MM.1S (cell line): ENCODE data around the gene ANTKMT.

ENCODE experiments used
- DNase-seq: peaks from one replicate; pipeline ENCODE4 v3.0.0-alpha.2; 2015
- H2AFZ ChIP-seq: fragments of 300-600 bp; sonication (generic); 2 replicates; pipeline ENCODE4 v1.6.0; 2016; ENCODE audit warnings: antibody characterized with exemption, low read length
- H3F3A ChIP-seq: fragments of 300-600 bp; sonication (generic); 2 replicates; pipeline ENCODE4 v1.6.1; 2016; ENCODE audit warnings: mild to moderate bottlenecking, antibody characterized with exemption, low read length, moderate library complexity, mixed read lengths; ENCODE audit not compliant: insufficient read depth
- H3K27ac ChIP-seq: fragments of 300-600 bp; sonication (generic); 2 replicates; pipeline ENCODE4 v1.5.1; 2016; ENCODE audit warnings: mild to moderate bottlenecking, low read length
- H3K27me3 ChIP-seq: fragments of 300-600 bp; sonication (generic); replicated peaks from 2 replicates; pipeline ENCODE4 v1.6.0; 2016; ENCODE audit warnings: low read length; ENCODE audit not compliant: insufficient read depth
- H3K36me3 ChIP-seq: fragments of 300-600 bp; sonication (generic); replicated peaks from 2 replicates; pipeline ENCODE4 v1.6.1; 2016; ENCODE audit warnings: mild to moderate bottlenecking, low read length, mixed read lengths; ENCODE audit not compliant: insufficient read depth
- H3K4me1 ChIP-seq: fragments of 300-600 bp; sonication (generic); 2 replicates; pipeline ENCODE4 v1.6.1; 2016; ENCODE audit warnings: low read length, mixed read lengths
- H3K4me2 ChIP-seq: fragments of 300-600 bp; sonication (generic); 2 replicates; pipeline ENCODE4 v1.6.0; 2016; ENCODE audit warnings: low read depth, low read length
- H3K4me3 ChIP-seq: fragments of 300-600 bp; sonication (generic); 2 replicates; pipeline ENCODE4 v1.5.1; 2016; ENCODE audit warnings: low read length, mixed read lengths
- H3K79me2 ChIP-seq: fragments of 300-600 bp; sonication (generic); 2 replicates; pipeline ENCODE4 v1.6.1; 2016; ENCODE audit warnings: mixed run types, low read length, mixed read lengths
- H3K9ac ChIP-seq: fragments of 300-600 bp; sonication (generic); 2 replicates; pipeline ENCODE4 v1.6.1; 2016; ENCODE audit warnings: low read length, mixed read lengths
- H3K9me2 ChIP-seq: fragments of 300-600 bp; sonication (generic); replicated peaks from 2 replicates; pipeline ENCODE4 v1.6.1; 2016; ENCODE audit warnings: mild to moderate bottlenecking, low read length, mixed read lengths; ENCODE audit not compliant: insufficient read depth
- H3K9me3 ChIP-seq: fragments of 300-600 bp; sonication (generic); replicated peaks from 2 replicates; pipeline ENCODE4 v1.6.1; 2016; ENCODE audit warnings: mild to moderate bottlenecking, low read length, mixed read lengths; ENCODE audit not compliant: insufficient read depth
- H4K20me1 ChIP-seq: fragments of 300-600 bp; sonication (generic); 2 replicates; pipeline ENCODE4 v1.6.1; 2016; ENCODE audit warnings: mild to moderate bottlenecking, low read length, moderate library complexity, mixed read lengths; ENCODE audit not compliant: insufficient read depth
- EZH2 ChIP-seq: fragments of 300-600 bp; sonication (generic); optimal IDR thresholded peaks from 2 replicates; pipeline ENCODE3; 2017; ENCODE audit warnings: low read depth, mild to moderate bottlenecking, antibody characterized with exemption, low read length, mixed read lengths
- EZH2phosphoT487 ChIP-seq: fragments of 300-600 bp; sonication (generic); IDR thresholded peaks from 2 replicates; pipeline ENCODE4 v1.6.1; 2018; ENCODE audit warnings: antibody characterized with exemption, low read length
- TF ChIP-seq, protein P1 (sequence below): fragments of 300-600 bp; sonication (generic); IDR thresholded peaks from 2 replicates; pipeline ENCODE4 v1.5.1; 2016; ENCODE audit warnings: antibody characterized with exemption, low read length, mixed read lengths

The ANTKMT gene

DNA sequence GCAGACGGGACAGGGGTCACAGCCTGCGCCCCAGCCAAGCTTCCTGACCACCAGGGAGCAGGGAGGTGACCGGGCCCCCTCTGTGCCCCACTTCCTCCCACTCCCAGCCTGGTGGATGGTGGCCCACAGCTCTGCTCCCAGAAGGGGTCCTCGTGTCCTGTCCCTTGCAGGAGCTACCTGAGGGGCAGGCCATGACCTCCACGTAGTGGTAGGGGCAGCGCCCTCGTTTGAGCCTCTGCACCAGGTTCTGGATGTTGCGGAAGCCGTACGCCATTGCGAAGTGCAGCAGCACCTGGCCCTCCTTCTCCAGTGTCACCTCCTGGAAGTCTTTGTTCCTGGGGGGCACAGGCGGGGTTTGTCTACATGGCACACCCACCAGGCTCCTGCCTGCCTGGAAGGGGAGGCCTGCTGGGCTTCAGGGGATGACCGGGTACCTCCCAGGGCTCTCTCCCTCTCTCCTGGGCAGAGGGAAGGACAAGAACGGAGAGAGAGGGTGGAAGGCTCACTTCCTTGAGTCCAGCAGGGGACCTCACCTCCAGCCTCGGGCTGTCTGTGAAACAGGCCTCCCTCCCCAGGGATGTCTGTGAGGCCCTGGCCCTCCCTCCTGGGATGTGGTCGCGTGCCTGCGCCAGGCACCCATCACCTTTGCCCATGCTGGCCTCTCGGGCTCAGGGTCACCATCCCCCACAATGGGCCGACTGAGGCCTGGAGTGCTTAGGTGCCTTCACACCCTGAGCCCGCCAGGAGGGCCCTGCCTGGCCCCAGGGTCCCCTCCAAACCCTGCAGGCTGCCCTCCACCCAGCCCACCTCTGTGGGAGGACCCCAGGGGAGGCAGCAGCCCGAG, 9.9 kb downstream of the ANTKMT start:
- Histone ChIP-seq H3K36me3 (no peaks in the 10 kb centered on the region), H2AFZ (no peak overlapping the region), H3K27me3 (no peaks in the 10 kb centered on the region), H3K4me3 (no peak overlapping the region), H3K4me2 (no peak overlapping the region), H3K9me3 (no peaks in the 10 kb centered on the region), H4K20me1 (no peaks in the 10 kb centered on the region), H3K79me2 (no peaks in the 10 kb centered on the region), H3F3A (peaks cover 25% of the 10 kb centered on the region), H3K9me2 (no peaks in the 10 kb centered on the region), H3K27ac (no peak overlapping the region), H3K4me1 (peaks cover 15% of the 10 kb centered on the region), H3K9ac (no peak overlapping the region)
- no peak for DNase-seq
- TF ChIP-seq EZH2phosphoT487 (no peak), EZH2 (no peak)
- TF ChIP-seq, protein P1, sequence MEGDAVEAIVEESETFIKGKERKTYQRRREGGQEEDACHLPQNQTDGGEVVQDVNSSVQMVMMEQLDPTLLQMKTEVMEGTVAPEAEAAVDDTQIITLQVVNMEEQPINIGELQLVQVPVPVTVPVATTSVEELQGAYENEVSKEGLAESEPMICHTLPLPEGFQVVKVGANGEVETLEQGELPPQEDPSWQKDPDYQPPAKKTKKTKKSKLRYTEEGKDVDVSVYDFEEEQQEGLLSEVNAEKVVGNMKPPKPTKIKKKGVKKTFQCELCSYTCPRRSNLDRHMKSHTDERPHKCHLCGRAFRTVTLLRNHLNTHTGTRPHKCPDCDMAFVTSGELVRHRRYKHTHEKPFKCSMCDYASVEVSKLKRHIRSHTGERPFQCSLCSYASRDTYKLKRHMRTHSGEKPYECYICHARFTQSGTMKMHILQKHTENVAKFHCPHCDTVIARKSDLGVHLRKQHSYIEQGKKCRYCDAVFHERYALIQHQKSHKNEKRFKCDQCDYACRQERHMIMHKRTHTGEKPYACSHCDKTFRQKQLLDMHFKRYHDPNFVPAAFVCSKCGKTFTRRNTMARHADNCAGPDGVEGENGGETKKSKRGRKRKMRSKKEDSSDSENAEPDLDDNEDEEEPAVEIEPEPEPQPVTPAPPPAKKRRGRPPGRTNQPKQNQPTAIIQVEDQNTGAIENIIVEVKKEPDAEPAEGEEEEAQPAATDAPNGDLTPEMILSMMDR, result no peak

DNA sequence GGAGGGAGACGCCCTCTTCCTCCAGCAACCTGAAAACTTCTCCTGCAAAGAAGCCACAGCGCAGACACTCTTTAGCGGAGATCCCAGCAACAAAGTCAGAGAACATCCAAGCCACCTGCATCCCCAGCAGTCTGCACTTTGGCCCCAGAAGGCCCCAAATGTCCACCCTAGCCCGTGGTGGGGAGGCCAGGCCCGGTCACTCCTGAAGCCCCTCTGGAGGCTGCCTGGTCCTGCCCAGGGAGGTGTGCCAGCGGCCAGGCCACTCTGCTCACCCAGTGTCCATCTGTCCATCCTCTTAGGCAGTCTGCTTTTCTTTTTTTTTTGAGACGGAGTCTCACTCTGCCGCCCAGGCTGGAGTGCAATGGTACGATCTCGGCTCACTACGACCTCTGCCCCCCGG, 11.4 kb downstream of the ANTKMT start:
- no peaks in the 10 kb centered on the region for H3K9me2 ChIP-seq
- no peak overlapping the region for H3K27ac ChIP-seq
- H3K9ac ChIP-seq, result no peak overlapping the region
- TF ChIP-seq, protein P1, result no peak
- TF ChIP-seq EZH2 (no peak), EZH2phosphoT487 (no peak)
- no peaks in the 10 kb centered on the region for H3K27me3 ChIP-seq
- no peaks in the 10 kb centered on the region for H3K79me2 ChIP-seq
- peaks cover 29% of the 10 kb centered on the region for H3K4me1 ChIP-seq
- no peak for DNase-seq
- peaks cover 29% of the 10 kb centered on the region for H3F3A ChIP-seq
- H3K9me3 ChIP-seq, result no peaks in the 10 kb centered on the region
- H3K36me3 ChIP-seq, result no peaks in the 10 kb centered on the region
- no peaks in the 10 kb centered on the region for H4K20me1 ChIP-seq
- H3K4me3 ChIP-seq, result no peak overlapping the region
- no peak overlapping the region for H2AFZ ChIP-seq
- no peak overlapping the region for H3K4me2 ChIP-seq

DNA sequence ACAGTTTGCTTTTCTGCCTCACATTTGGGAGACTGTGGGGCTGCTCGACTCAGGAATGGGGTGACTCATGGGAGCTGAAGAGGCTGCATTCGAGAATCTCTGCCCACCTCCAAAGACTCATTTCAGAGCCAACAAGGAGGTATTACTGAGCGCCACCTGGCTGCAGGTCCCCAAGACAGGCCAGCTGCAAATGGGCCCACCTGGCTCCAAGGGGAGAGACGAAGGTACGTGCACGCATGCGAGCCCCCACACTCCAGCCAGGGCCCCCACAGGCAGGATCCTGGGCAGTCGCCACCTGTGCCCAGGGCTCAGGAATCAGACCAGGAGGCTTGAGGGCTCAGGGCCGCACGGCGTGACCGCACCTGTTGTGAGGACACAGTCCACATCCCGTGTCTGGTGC, 12.0 kb downstream of the ANTKMT start:
- no peaks in the 10 kb centered on the region for H3K27me3 ChIP-seq
- no peak overlapping the region for H3K4me3 ChIP-seq
- H2AFZ ChIP-seq, result no peak overlapping the region
- no peaks in the 10 kb centered on the region for H4K20me1 ChIP-seq
- peaks cover 32% of the 10 kb centered on the region for H3K4me1 ChIP-seq
- no peaks in the 10 kb centered on the region for H3K79me2 ChIP-seq
- H3K9me3 ChIP-seq, result no peaks in the 10 kb centered on the region
- peaks cover 25% of the 10 kb centered on the region for H3F3A ChIP-seq
- TF ChIP-seq EZH2phosphoT487 (no peak), EZH2 (no peak)
- TF ChIP-seq, protein P1, result no peak
- H3K36me3 ChIP-seq, result no peaks in the 10 kb centered on the region
- no peak overlapping the region for H3K9ac ChIP-seq
- no peaks in the 10 kb centered on the region for H3K9me2 ChIP-seq
- H3K4me2 ChIP-seq, result no peak overlapping the region
- DNase-seq, result no peak
- no peak overlapping the region for H3K27ac ChIP-seq
